ENCODE results near the gene FHOD3.

GRCh38 chr18:36457683-36458082 lies 160.2 kb downstream of the FHOD3 start:
- TF ChIP-seq SALL2 (tag by site-specific recombination; IDR thresholded peaks at IDR 0.05; ENCODE audit: borderline replicate concordance): no peak
- no peak for TF ChIP-seq YY1 (tag by site-specific recombination; IDR thresholded peaks at IDR 0.05)
- TF ChIP-seq CTCF (tag by site-specific recombination; IDR thresholded peaks at IDR 0.05): no peak
- TF ChIP-seq ZFP3 (tag by site-specific recombination; IDR thresholded peaks at IDR 0.05; ENCODE audit: low read depth): no peak
- TF ChIP-seq ZBTB7A (tag by site-specific recombination; IDR thresholded peaks at IDR 0.05; ENCODE audit: low read depth): no peak
- no peak for TF ChIP-seq ZFP41 (tag by site-specific recombination; IDR thresholded peaks at IDR 0.05; ENCODE audit: borderline replicate concordance)
- no peak for TF ChIP-seq ZNF596 (tag by site-specific recombination; IDR thresholded peaks at IDR 0.05)
- no peak for TF ChIP-seq ZNF138 (tag by site-specific recombination; IDR thresholded peaks at IDR 0.05; ENCODE audit: borderline replicate concordance)
- TF ChIP-seq ZNF501 (tag by site-specific recombination; IDR thresholded peaks at IDR 0.05): no peak
